A549 (cell line): Measurements from ENCODE around the gene NUMA1. TPM values are rescaled to one million over a fixed set of nuclear protein-coding genes. Genes with fewer than 3 reads are reported as not detected.

ENCODE experiments used
- ATAC-seq, 2 experiments: fragments of 200-7000 bp in 1 of 2; fragments of >200 bp in 1 of 2; cut with Nextera tagmentation in 1 of 2; cut with Tn5 transposase in 1 of 2; 3 replicates each; pipeline versions ENCODE4 v1.8.0 to v1.9.1; 2018 to 2020; ENCODE audit warnings: mild to moderate bottlenecking in 1 of 2, moderate library complexity in 1 of 2
- CTCF ChIA-PET: fragments of 300-600 bp; sonication (Branson Sonifier 250); formaldehyde crosslinking; extraction: SDS; loops from one replicate; lab custom pipeline; 2021; ENCODE audit warnings: antibody characterized with exemption, inconsistent platforms; lab: Yijun Ruan, JAX
- POLR2A ChIA-PET: fragments of 350-600 bp; formaldehyde crosslinking; extraction: SDS; loops from one replicate; lab custom pipeline; 2021; ENCODE audit warnings: antibody characterized with exemption, inconsistent platforms; lab: Yijun Ruan, JAX
- DNase-seq, 2 experiments: peaks; one replicate each; pipeline versions ENCODE4 v3.0.0 to v3.0.0-alpha.2; 2011 to 2016; ENCODE audit warnings: low read depth in 1 of 2, low spot score in 1 of 2
- FAIRE-seq: peaks from 2 replicates; lab custom pipeline; 2011; peaks lifted over from hg19 to GRCh38; lab: Jason Lieb, UNC
- H3K27ac ChIP-seq, 2 experiments: fragments of >200 bp; sonication (Bioruptor Twin); formaldehyde crosslinking; 3 replicates each; pipeline ENCODE4 v1.5.1; 2016 to 2017
- H3K4me1 ChIP-seq: fragments of >200 bp; sonication (Bioruptor Twin); formaldehyde crosslinking; 3 replicates; pipeline ENCODE4 v1.6.1; 2016
- H3K4me2 ChIP-seq: fragments of >200 bp; sonication (Bioruptor Twin); formaldehyde crosslinking; 3 replicates; pipeline ENCODE4 v1.6.1; 2016
- H3K4me3 ChIP-seq: fragments of >200 bp; sonication (Bioruptor Twin); formaldehyde crosslinking; 3 replicates; pipeline ENCODE4 v1.5.1; 2016
- H3K9me3 ChIP-seq: fragments of >200 bp; sonication (Bioruptor Twin); formaldehyde crosslinking; 3 replicates; pipeline ENCODE4 v1.6.1; 2016
- CBX8 ChIP-seq: fragments of 200-600 bp; sonication (generic); IDR thresholded peaks from 2 replicates; pipeline ENCODE4 v1.6.1; 2016
- CHD2 ChIP-seq: fragments of 150-350 bp; IDR thresholded peaks from 2 replicates; pipeline ENCODE4 v1.6.1; 2014; ENCODE audit warnings: low read length; ENCODE audit not compliant: partially characterized antibody
- FOSB ChIP-seq: fragments of 250-450 bp; sonication (Bioruptor Pico); IDR thresholded peaks from 2 replicates; pipeline ENCODE4 v1.5.0; 2020; ENCODE audit warnings: mild to moderate bottlenecking, moderate library complexity
- FOXS1 ChIP-seq: fragments of 250-450 bp; sonication (Bioruptor Pico); IDR thresholded peaks from 2 replicates; pipeline ENCODE4 v1.5.0; 2020; ENCODE audit warnings: mild to moderate bottlenecking, moderate library complexity
- HDAC2 ChIP-seq: fragments of 200-600 bp; sonication (generic); IDR thresholded peaks from 2 replicates; pipeline ENCODE4 v1.6.1; 2016
- HOXB13 ChIP-seq: fragments of 250-450 bp; sonication (Bioruptor Pico); IDR thresholded peaks from 2 replicates; pipeline ENCODE4 v1.5.0; 2020; ENCODE audit warnings: low read depth, mild to moderate bottlenecking, moderate library complexity
- HOXB5 ChIP-seq: fragments of 250-450 bp; sonication (Bioruptor Pico); IDR thresholded peaks from 2 replicates; pipeline ENCODE4 v1.5.0; 2020; ENCODE audit warnings: mild to moderate bottlenecking, moderate library complexity
- KDM1A ChIP-seq: fragments of 200-600 bp; sonication (generic); IDR thresholded peaks from 2 replicates; pipeline ENCODE4 v1.6.1; 2016; ENCODE audit warnings: low read depth, mild to moderate bottlenecking
- MAFK ChIP-seq: fragments of 450-650 bp; IDR thresholded peaks from 2 replicates; pipeline ENCODE4 v1.6.1; 2014; ENCODE audit not compliant: partially characterized antibody
- MYC ChIP-seq: IDR thresholded peaks from 2 replicates; pipeline ENCODE4 v1.6.1; 2012; ENCODE audit warnings: mild to moderate bottlenecking, inconsistent platforms, low read length, improper control_type of control experiment, borderline replicate concordance
- NPAS2 ChIP-seq: fragments of 250-450 bp; sonication (Bioruptor Pico); IDR thresholded peaks from 2 replicates; pipeline ENCODE4 v1.8.0; 2022; ENCODE audit warnings: mild to moderate bottlenecking, moderate library complexity, borderline replicate concordance
- NR3C1 ChIP-seq: fragments of >200 bp; sonication (Bioruptor Twin); formaldehyde crosslinking; IDR thresholded peaks from 3 replicates; pipeline ENCODE4 v1.6.1; 2017
- RCOR1 ChIP-seq: fragments of 150-350 bp; IDR thresholded peaks from 2 replicates; pipeline ENCODE4 v1.6.1; 2014; ENCODE audit warnings: antibody characterized with exemption, low read length, low read depth
- RNF2 ChIP-seq: fragments of 200-600 bp; sonication (generic); IDR thresholded peaks from 2 replicates; pipeline ENCODE4 v1.6.1; 2016; ENCODE audit warnings: low read depth, mild to moderate bottlenecking, antibody characterized with exemption, moderate library complexity, borderline replicate concordance
- SMC3 ChIP-seq: fragments of >200 bp; sonication (Bioruptor Twin); formaldehyde crosslinking; IDR thresholded peaks from 3 replicates; pipeline ENCODE4 v1.6.1; 2018; ENCODE audit warnings: inconsistent platforms
- SREBF2 ChIP-seq: fragments of 450-650 bp; IDR thresholded peaks from 2 replicates; pipeline ENCODE4 v1.6.1; 2014; ENCODE audit warnings: mild to moderate bottlenecking, moderate library complexity
- TFCP2L1 ChIP-seq: fragments of 250-450 bp; sonication (Bioruptor Pico); IDR thresholded peaks from 2 replicates; pipeline ENCODE4 v1.5.0; 2021; ENCODE audit warnings: mild to moderate bottlenecking
- ZFP36 ChIP-seq: fragments of 450-650 bp; IDR thresholded peaks from 2 replicates; pipeline ENCODE4 v1.6.1; 2014; ENCODE audit warnings: borderline replicate concordance; ENCODE audit not compliant: partially characterized antibody
- WGBS: methylation state at CpG from one replicate; pipeline ENCODE4 v1.1.6; 2017; ENCODE audit errors: missing lambda C conversion rate; 5-methylcytosine and 5-hydroxymethylcytosine counted together
- polyA plus RNA-seq, 4 experiments: library from polyadenylated mRNA; depleted of rRNA in 3 of 4; stranded (reverse); fragments of >200 nt; fragmentation: RNase III in 1 of 4; extraction: RNeasy Plus Mini Kit Qiagen cat#74134 plus additional on column Dnase treatment in 1 of 4; gene quantifications; 2 replicates in 3 of 4; 3 replicates in 1 of 4; pipeline ENCODE4 v1.2.3, GENCODE V29; 2011 to 2017
- TF ChIP-seq, protein P1 (sequence below): IDR thresholded peaks from 2 replicates; pipeline ENCODE4 v1.6.1; 2012
- TF ChIP-seq, protein P2 (sequence below): fragments of >200 bp; sonication (Bioruptor Twin); formaldehyde crosslinking; IDR thresholded peaks from 2 replicates; pipeline ENCODE4 v1.6.1; 2016
- TF ChIP-seq, protein P3 (sequence below): fragments of 200-600 bp; sonication (generic); IDR thresholded peaks from 2 replicates; pipeline ENCODE4 v1.6.1; 2016; ENCODE audit warnings: antibody characterized with exemption, mild to moderate bottlenecking, moderate library complexity
- TF ChIP-seq, protein P4 (sequence below): fragments of 250-450 bp; sonication (Bioruptor Pico); IDR thresholded peaks from 2 replicates; pipeline ENCODE4 v1.5.0; 2020; ENCODE audit warnings: low read depth, mild to moderate bottlenecking, moderate library complexity
- TF ChIP-seq, protein P5 (sequence below): IDR thresholded peaks from 2 replicates; pipeline ENCODE4 v1.6.1; 2012

NUMA1 gene
- polyA plus RNA-seq, 2 of the 4 experiments (the other 2 are of a cell fraction) = 51.5 to 65.8 TPM

DNA sequence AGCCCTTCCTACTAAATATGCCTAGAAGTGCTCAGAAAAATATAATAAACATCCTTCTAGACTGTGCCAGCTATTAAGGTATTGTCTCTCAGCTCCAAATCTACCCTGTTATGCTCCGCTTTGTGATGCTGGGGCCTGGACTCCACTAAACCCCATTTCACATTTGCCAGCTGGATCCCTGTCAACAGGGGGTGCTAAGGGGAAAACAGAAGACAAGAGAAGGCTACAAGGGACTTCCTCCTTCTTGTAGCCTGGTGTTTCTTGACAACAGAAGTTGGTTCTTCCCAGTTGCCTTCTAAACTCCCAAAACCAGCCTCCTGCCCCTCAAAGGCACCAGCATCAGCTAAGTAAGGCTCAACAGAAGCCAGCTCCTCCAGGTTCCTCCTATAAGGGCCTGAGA lies 5.2 kb downstream of the NUMA1 start:
- H3K27ac ChIP-seq = no peak overlapping the region
- no peak overlapping the region for H3K4me3 ChIP-seq
- ATAC-seq = peak in 1 of 2 experiments; percentile 20; a peak in 1 of 6 replicates
- no peak overlapping the region for H3K4me2 ChIP-seq
- TF ChIP-seq, protein P1, sequence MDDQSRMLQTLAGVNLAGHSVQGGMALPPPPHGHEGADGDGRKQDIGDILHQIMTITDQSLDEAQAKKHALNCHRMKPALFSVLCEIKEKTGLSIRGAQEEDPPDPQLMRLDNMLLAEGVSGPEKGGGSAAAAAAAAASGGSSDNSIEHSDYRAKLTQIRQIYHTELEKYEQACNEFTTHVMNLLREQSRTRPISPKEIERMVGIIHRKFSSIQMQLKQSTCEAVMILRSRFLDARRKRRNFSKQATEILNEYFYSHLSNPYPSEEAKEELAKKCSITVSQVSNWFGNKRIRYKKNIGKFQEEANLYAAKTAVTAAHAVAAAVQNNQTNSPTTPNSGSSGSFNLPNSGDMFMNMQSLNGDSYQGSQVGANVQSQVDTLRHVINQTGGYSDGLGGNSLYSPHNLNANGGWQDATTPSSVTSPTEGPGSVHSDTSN = no peak
- no peak for TF ChIP-seq KDM1A
- TF ChIP-seq HDAC2 = no peak
- TF ChIP-seq HOXB5 = no peak
- TF ChIP-seq ZFP36 = no peak
- TF ChIP-seq, protein P2, sequence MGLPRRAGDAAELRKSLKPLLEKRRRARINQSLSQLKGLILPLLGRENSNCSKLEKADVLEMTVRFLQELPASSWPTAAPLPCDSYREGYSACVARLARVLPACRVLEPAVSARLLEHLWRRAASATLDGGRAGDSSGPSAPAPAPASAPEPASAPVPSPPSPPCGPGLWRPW = no peak
- no peak for TF ChIP-seq FOXS1 (CRISPR knock-in tag)
- no peak for TF ChIP-seq SREBF2
- TF ChIP-seq, protein P3, sequence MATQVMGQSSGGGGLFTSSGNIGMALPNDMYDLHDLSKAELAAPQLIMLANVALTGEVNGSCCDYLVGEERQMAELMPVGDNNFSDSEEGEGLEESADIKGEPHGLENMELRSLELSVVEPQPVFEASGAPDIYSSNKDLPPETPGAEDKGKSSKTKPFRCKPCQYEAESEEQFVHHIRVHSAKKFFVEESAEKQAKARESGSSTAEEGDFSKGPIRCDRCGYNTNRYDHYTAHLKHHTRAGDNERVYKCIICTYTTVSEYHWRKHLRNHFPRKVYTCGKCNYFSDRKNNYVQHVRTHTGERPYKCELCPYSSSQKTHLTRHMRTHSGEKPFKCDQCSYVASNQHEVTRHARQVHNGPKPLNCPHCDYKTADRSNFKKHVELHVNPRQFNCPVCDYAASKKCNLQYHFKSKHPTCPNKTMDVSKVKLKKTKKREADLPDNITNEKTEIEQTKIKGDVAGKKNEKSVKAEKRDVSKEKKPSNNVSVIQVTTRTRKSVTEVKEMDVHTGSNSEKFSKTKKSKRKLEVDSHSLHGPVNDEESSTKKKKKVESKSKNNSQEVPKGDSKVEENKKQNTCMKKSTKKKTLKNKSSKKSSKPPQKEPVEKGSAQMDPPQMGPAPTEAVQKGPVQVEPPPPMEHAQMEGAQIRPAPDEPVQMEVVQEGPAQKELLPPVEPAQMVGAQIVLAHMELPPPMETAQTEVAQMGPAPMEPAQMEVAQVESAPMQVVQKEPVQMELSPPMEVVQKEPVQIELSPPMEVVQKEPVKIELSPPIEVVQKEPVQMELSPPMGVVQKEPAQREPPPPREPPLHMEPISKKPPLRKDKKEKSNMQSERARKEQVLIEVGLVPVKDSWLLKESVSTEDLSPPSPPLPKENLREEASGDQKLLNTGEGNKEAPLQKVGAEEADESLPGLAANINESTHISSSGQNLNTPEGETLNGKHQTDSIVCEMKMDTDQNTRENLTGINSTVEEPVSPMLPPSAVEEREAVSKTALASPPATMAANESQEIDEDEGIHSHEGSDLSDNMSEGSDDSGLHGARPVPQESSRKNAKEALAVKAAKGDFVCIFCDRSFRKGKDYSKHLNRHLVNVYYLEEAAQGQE = no peak
- TF ChIP-seq MYC = no peak
- no peak for TF ChIP-seq TFCP2L1
- TF ChIP-seq, protein P4, sequence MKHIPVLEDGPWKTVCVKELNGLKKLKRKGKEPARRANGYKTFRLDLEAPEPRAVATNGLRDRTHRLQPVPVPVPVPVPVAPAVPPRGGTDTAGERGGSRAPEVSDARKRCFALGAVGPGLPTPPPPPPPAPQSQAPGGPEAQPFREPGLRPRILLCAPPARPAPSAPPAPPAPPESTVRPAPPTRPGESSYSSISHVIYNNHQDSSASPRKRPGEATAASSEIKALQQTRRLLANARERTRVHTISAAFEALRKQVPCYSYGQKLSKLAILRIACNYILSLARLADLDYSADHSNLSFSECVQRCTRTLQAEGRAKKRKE = no peak
- no peak for TF ChIP-seq RCOR1
- no peak for TF ChIP-seq CHD2
- TF ChIP-seq SMC3 = no peak
- no peak for TF ChIP-seq FOSB
- TF ChIP-seq, all 56 proteins: peak for 0
- WGBS = 100% methylated on average over 1 of the region's 1 CpG
- peak in 1 of 2 experiments; percentile 35 for DNase-seq
- ChIA-PET CTCF (interaction anchor here (0.8 to 6.2 kb wide), 9 partner anchors 9 to 359 kb away, joined by 3 to 40 read pairs (median 4); partner anchors contain the start of gene CLPB), POLR2A (interaction anchor here (1.0 kb wide), 1 partner anchor 50 kb away, joined by 3 read pairs; no protein-coding TSS in a partner anchor)
- peaks cover 39% of the 10 kb centered on the region for H3K4me1 ChIP-seq
- no peaks in the 10 kb centered on the region for H3K9me3 ChIP-seq
- no peak for FAIRE-seq

DNA sequence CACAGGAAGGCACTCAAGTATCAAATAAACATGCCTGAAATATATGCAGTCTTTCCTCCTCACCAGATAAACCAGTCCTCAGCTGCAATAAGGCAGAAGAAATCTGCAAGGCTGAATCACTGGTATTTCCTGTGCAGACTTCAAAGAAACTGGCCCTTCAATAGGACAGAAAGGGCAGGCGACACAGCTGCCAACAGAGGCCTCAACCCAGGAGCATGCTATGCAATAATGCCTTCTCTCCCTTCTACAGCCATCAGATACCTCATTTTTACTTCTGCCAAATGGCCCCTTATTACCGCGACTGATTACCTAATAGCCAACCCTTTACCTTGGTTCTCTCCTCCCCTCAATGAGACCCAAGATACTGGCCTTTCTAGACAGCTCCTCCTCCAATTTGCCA lies 8.0 kb downstream of the NUMA1 start:
- peaks cover 47% of the 10 kb centered on the region for H3K4me1 ChIP-seq
- H3K4me3 ChIP-seq = no peak overlapping the region
- POLR2A ChIA-PET = no interaction called here
- peak overlapping the region; percentile 23 for H3K4me2 ChIP-seq
- peak; percentile 15 to 34; a peak in 4 of 6 replicates for ATAC-seq
- peak in 1 of 2 experiments; percentile 17 for DNase-seq
- 66% methylated on average over 3 of the region's 3 CpGs for WGBS
- peak overlapping the region; percentile 13 to 75; a peak in 4 of 6 replicates for H3K27ac ChIP-seq
- TF ChIP-seq HOXB13 (CRISPR knock-in tag) = no peak
- TF ChIP-seq ZFP36 = no peak
- TF ChIP-seq MAFK = no peak
- no peak for TF ChIP-seq RNF2
- no peak for TF ChIP-seq CBX8
- no peak for TF ChIP-seq MYC
- TF ChIP-seq, protein P5, sequence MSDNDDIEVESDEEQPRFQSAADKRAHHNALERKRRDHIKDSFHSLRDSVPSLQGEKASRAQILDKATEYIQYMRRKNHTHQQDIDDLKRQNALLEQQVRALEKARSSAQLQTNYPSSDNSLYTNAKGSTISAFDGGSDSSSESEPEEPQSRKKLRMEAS = no peak
- TF ChIP-seq, protein P4 = no peak
- no peak for TF ChIP-seq NPAS2
- no peak for TF ChIP-seq NR3C1
- no peaks in the 10 kb centered on the region for H3K9me3 ChIP-seq
- CTCF ChIA-PET = interaction anchor here (0.8 to 2.3 kb wide), 6 partner anchors 9 to 73 kb away, joined by 3 to 7 read pairs (median 4); no protein-coding TSS in a partner anchor
- FAIRE-seq = no peak
